Hepatocyte (in vitro differentiated cells): ENCODE results near the gene NRP1.
"Not testable (repeated sequence)": the region's sequence is repeated elsewhere in the genome, so short reads cannot be mapped to it uniquely, and the experiment has no call there.

ENCODE experiments used
- EZH2 ChIP-seq: fragments of 200-600 bp; sonication (generic); IDR thresholded peaks from 2 replicates; pipeline ENCODE4 v1.6.1; 2016; ENCODE audit warnings: antibody characterized with exemption, mild to moderate bottlenecking, borderline replicate concordance
- EZH2phosphoT487 ChIP-seq: fragments of 200-600 bp; sonication (generic); IDR thresholded peaks from one replicate; pipeline ENCODE4 v1.6.1; 2018; ENCODE audit warnings: antibody characterized with exemption, mild to moderate bottlenecking, low read depth, moderate library complexity; ENCODE audit not compliant: unreplicated experiment, severe bottlenecking
- TF ChIP-seq, protein P1 (sequence below): fragments of 200-600 bp; sonication (generic); IDR thresholded peaks from 2 replicates; pipeline ENCODE4 v1.5.1; 2016; ENCODE audit warnings: antibody characterized with exemption, mild to moderate bottlenecking; ENCODE audit not compliant: poor library complexity

DNA sequence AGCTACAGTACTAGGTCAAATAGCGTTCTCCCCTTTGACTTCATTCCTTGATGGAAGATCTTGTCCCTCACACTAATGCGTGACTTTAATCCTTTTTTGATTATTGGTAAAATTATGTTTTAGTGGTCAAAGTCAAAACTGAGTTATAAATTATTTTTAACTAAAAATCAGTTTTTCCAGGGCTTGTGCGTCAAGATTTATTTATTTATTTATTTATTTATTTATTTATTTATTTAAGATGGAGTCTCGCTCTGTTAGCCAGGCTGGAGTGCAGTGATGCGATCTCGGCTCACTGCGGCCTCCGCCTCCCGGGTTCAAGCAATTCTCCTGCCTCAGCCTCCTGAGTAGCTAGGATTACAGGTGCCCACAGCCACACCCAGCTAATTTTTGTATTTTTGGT is 112.2 kb downstream of the NRP1 start:
- TF ChIP-seq, protein P1, sequence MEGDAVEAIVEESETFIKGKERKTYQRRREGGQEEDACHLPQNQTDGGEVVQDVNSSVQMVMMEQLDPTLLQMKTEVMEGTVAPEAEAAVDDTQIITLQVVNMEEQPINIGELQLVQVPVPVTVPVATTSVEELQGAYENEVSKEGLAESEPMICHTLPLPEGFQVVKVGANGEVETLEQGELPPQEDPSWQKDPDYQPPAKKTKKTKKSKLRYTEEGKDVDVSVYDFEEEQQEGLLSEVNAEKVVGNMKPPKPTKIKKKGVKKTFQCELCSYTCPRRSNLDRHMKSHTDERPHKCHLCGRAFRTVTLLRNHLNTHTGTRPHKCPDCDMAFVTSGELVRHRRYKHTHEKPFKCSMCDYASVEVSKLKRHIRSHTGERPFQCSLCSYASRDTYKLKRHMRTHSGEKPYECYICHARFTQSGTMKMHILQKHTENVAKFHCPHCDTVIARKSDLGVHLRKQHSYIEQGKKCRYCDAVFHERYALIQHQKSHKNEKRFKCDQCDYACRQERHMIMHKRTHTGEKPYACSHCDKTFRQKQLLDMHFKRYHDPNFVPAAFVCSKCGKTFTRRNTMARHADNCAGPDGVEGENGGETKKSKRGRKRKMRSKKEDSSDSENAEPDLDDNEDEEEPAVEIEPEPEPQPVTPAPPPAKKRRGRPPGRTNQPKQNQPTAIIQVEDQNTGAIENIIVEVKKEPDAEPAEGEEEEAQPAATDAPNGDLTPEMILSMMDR, result not testable (repeated sequence)
- not testable (repeated sequence) for TF ChIP-seq EZH2, EZH2phosphoT487
